ENCODE results near the gene WNT10A.

DNA sequence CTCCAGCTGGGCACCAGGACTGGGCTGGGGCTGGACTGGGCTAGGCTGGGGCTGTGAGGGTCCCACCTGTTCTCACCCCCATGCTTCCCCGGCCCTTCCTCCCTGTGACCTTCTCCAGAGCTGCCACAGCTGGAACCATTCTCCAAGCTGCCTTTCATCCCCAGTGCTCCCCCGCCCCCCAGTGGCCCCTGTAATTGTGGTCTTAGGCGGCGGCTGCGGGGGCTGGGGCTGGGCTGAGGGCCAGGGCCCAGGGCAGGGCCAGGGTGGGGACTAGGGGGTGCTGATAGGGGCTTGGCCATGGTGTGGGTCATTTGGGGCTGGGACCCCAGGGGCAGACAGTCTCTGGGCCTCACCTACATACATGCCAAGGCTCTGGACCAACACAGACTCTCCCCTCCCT, 2.8 kb upstream of the WNT10A start:
- TF ChIP-seq REST (IDR thresholded peaks at IDR 0.05; ENCODE audit: low read depth): no peak
- no peak for TF ChIP-seq CTCF (IDR thresholded peaks at IDR 0.05 in 2 of 3, conservative IDR thresholded peaks at IDR 0.05 in 1 of 3; ENCODE audit: borderline replicate concordance in 1 of 3, insufficient read depth in 1 of 3, low read depth in 2 of 3, low read length in 2 of 3)
- no peak for TF ChIP-seq SP1 (IDR thresholded peaks at IDR 0.05; ENCODE audit: low read depth)
- no peak for TF ChIP-seq POLR2AphosphoS5 (IDR thresholded peaks at IDR 0.05; ENCODE audit: low read depth, low read length)
- TF ChIP-seq TCF7L2 (IDR thresholded peaks at IDR 0.05; ENCODE audit: borderline replicate concordance, extremely low read depth, insufficient read depth, insufficient read length): no peak
- no peak for TF ChIP-seq ZNF274 (IDR thresholded peaks at IDR 0.05; ENCODE audit: low read depth, low read length)
- TF ChIP-seq RAD21 (IDR thresholded peaks at IDR 0.05; ENCODE audit: low read depth): no peak
- TF ChIP-seq EZH2 (IDR thresholded peaks at IDR 0.05): no peak
- no peak for TF ChIP-seq CBX3 (IDR thresholded peaks at IDR 0.05; ENCODE audit: low read depth)
